ENCODE data around the gene NPHP3.

NPHP3 gene

GRCh38 chr3:132695422-132695821, 26.8 kb downstream of the NPHP3 start:
- no peak for TF ChIP-seq PATZ1 (CRISPR knock-in tag; IDR thresholded peaks at IDR 0.05; ENCODE audit: borderline replicate concordance)
- no peak for TF ChIP-seq TCF4 (CRISPR knock-in tag; IDR thresholded peaks at IDR 0.05; ENCODE audit: borderline replicate concordance)
- TF ChIP-seq SNAI2 (CRISPR knock-in tag; IDR thresholded peaks at IDR 0.05) = no peak
- no peak for TF ChIP-seq RARB (CRISPR knock-in tag; IDR thresholded peaks at IDR 0.05)
- TF ChIP-seq CSDC2 (CRISPR knock-in tag; IDR thresholded peaks at IDR 0.05) = no peak
- TF ChIP-seq POU6F1 (CRISPR knock-in tag; IDR thresholded peaks at IDR 0.05; ENCODE audit: borderline replicate concordance, low read depth) = no peak
- no peak for TF ChIP-seq BACH2 (CRISPR knock-in tag; IDR thresholded peaks at IDR 0.05; ENCODE audit: borderline replicate concordance)
- TF ChIP-seq ZNF565 (CRISPR knock-in tag; conservative IDR thresholded peaks at IDR 0.05; ENCODE audit: low read depth) = no peak
- no peak for TF ChIP-seq TSHZ2 (CRISPR knock-in tag; IDR thresholded peaks at IDR 0.05)
- no peak for TF ChIP-seq ISL1 (CRISPR knock-in tag; IDR thresholded peaks at IDR 0.05)
- TF ChIP-seq ZNF70 (CRISPR knock-in tag; IDR thresholded peaks at IDR 0.05) = no peak
- TF ChIP-seq GLIS3 (CRISPR knock-in tag; IDR thresholded peaks at IDR 0.05) = no peak
- ATAC-seq = peak; percentile 47; the same call in 1 of the 3 replicates

- no peak; the same call in 2 of the 3 replicates for ATAC-seq
- TF ChIP-seq POU6F1 (CRISPR knock-in tag; IDR thresholded peaks at IDR 0.05; ENCODE audit: borderline replicate concordance, low read depth) (no peak), ISL1 (CRISPR knock-in tag; IDR thresholded peaks at IDR 0.05) (peak; percentile 63), TCF4 (CRISPR knock-in tag; IDR thresholded peaks at IDR 0.05; ENCODE audit: borderline replicate concordance) (peak; percentile 85), ZC3H10 (CRISPR knock-in tag; IDR thresholded peaks at IDR 0.05) (no peak), ZNF565 (CRISPR knock-in tag; conservative IDR thresholded peaks at IDR 0.05; ENCODE audit: low read depth) (no peak), ZNF70 (CRISPR knock-in tag; IDR thresholded peaks at IDR 0.05) (no peak), ZNF8 (CRISPR knock-in tag; IDR thresholded peaks at IDR 0.05) (no peak), CSRNP3 (CRISPR knock-in tag; IDR thresholded peaks at IDR 0.05) (0 out of 2 replicates have a peak, but pooled peaks have one; percentile 15), CREB5 (CRISPR knock-in tag; IDR thresholded peaks at IDR 0.05; ENCODE audit: low read depth) (no peak), CSDC2 (CRISPR knock-in tag; IDR thresholded peaks at IDR 0.05) (no peak), OSR1 (CRISPR knock-in tag; IDR thresholded peaks at IDR 0.05) (no peak), PPARA (CRISPR knock-in tag; IDR thresholded peaks at IDR 0.05; ENCODE audit: borderline replicate concordance) (no peak), GLIS3 (CRISPR knock-in tag; IDR thresholded peaks at IDR 0.05) (no peak), ZFP3 (CRISPR knock-in tag; IDR thresholded peaks at IDR 0.05) (no peak), ESRRG (CRISPR knock-in tag; IDR thresholded peaks at IDR 0.05) (no peak), PATZ1 (CRISPR knock-in tag; IDR thresholded peaks at IDR 0.05; ENCODE audit: borderline replicate concordance) (no peak), TSHZ2 (CRISPR knock-in tag; IDR thresholded peaks at IDR 0.05) (no peak)
Observed at GRCh38 chr3:132694991-132695390, 27.2 kb downstream of the NPHP3 start.

Measured in SK-N-SH treated with all-trans-retinoic acid at 6 μM for 48 hours (cell line).